CD14-positive monocyte (primary cell): Measurements from ENCODE around the gene RMND5A. TPM values are rescaled to one million over a fixed set of nuclear protein-coding genes. Genes with fewer than 3 reads are reported as not detected.

Experiments
- DNase-seq, 3 donors: peaks; one replicate each; pipeline ENCODE4 v3.0.0-alpha.2; 2011 to 2022
- H2AFZ ChIP-seq: 2 replicates; pipeline ENCODE4 v1.6.0; 2012; ENCODE audit warnings: mild to moderate bottlenecking, low read depth, low read length, inconsistent platforms; ENCODE audit not compliant: insufficient read depth, poor library complexity, severe bottlenecking
- H3K27ac ChIP-seq, 2 donors: 1 replicate in 1 of 2; 2 replicates in 1 of 2; pipeline ENCODE4 v1.5.1; 2012 to 2013; ENCODE audit warnings: low read length in 2 of 2, control low read depth in 1 of 2, inconsistent platforms in 1 of 2, low read depth in 1 of 2, mild to moderate bottlenecking in 1 of 2
- H3K27me3 ChIP-seq, 2 donors: one replicate each; pipeline versions ENCODE4 v1.6.0 to v1.6.1; 2011 to 2013; ENCODE audit warnings: low read length in 2 of 2; ENCODE audit not compliant: control insufficient read depth in 2 of 2, insufficient read depth in 2 of 2
- H3K36me3 ChIP-seq, 2 donors: replicated peaks in 1 of 2; 1 replicate in 1 of 2; 2 replicates in 1 of 2; pipeline versions ENCODE4 v1.5.1 to v1.6.1; 2012 to 2013; ENCODE audit warnings: low read length in 2 of 2, control low read depth in 1 of 2, inconsistent platforms in 1 of 2, mild to moderate bottlenecking in 1 of 2; ENCODE audit not compliant: insufficient read depth in 2 of 2, control insufficient read depth in 1 of 2
- H3K4me1 ChIP-seq, 2 donors: 1 replicate in 1 of 2; 2 replicates in 1 of 2; pipeline versions ENCODE4 v1.5.1 to v1.6.1; 2012 to 2013; ENCODE audit warnings: low read length in 2 of 2, control low read depth in 1 of 2, inconsistent platforms in 1 of 2, mild to moderate bottlenecking in 1 of 2, moderate library complexity in 1 of 2; ENCODE audit not compliant: insufficient read depth in 2 of 2, control insufficient read depth in 1 of 2
- H3K4me2 ChIP-seq: replicated peaks from 2 replicates; pipeline ENCODE3; 2012; ENCODE audit warnings: low read length, moderate library complexity, mild to moderate bottlenecking; ENCODE audit not compliant: poor library complexity, severe bottlenecking; ENCODE audit errors: extremely low read depth
- H3K4me3 ChIP-seq, 3 experiments: fragments of 200-600 bp in 1 of 3; sonication (generic) in 1 of 3; replicated peaks in 1 of 3; 1 replicate in 2 of 3; 2 replicates in 1 of 3; pipeline ENCODE4 v1.5.1; 2011 to 2013; ENCODE audit warnings: low read length in 3 of 3, mild to moderate bottlenecking in 3 of 3, control low read depth in 2 of 3, low read depth in 2 of 3, inconsistent platforms in 1 of 3, moderate library complexity in 1 of 3
- H3K79me2 ChIP-seq: 2 replicates; pipeline ENCODE4 v1.6.0; 2012; ENCODE audit warnings: mild to moderate bottlenecking, control low read depth, inconsistent platforms, low read length, moderate library complexity; ENCODE audit not compliant: insufficient read depth
- H3K9ac ChIP-seq: 2 replicates; pipeline ENCODE4 v1.6.0; 2017; ENCODE audit warnings: low read length, mild to moderate bottlenecking; ENCODE audit not compliant: insufficient read depth, poor library complexity, severe bottlenecking
- H3K9me3 ChIP-seq, 2 donors: replicated peaks in 1 of 2; 1 replicate in 1 of 2; 2 replicates in 1 of 2; pipeline versions ENCODE4 v1.5.1 to v1.6.1; 2012 to 2013; ENCODE audit warnings: low read length in 2 of 2, control low read depth in 1 of 2; ENCODE audit not compliant: control insufficient read depth in 1 of 2, insufficient read depth in 1 of 2
- H4K20me1 ChIP-seq: 2 replicates; pipeline ENCODE4 v1.6.0; 2012; ENCODE audit warnings: mild to moderate bottlenecking, low read length, control low read depth, moderate library complexity; ENCODE audit not compliant: insufficient read depth
- H3K27ac Mint-ChIP-seq, 7 donors: one replicate each; pipeline ENCODE4 v1.8.0; 2020; ENCODE audit warnings: mild to moderate bottlenecking in 7 of 7, mixed read lengths in 7 of 7, moderate library complexity in 6 of 7, inconsistent platforms in 2 of 7
- H3K27me3 Mint-ChIP-seq, 3 donors: one replicate each; pipeline ENCODE4 v1.8.0; 2021 to 2022; ENCODE audit warnings: low read depth in 3 of 3, mild to moderate bottlenecking in 3 of 3, mixed read lengths in 3 of 3, moderate library complexity in 3 of 3, inconsistent platforms in 1 of 3
- H3K36me3 Mint-ChIP-seq, 2 donors: one replicate each; pipeline ENCODE4 v1.8.0; 2020; ENCODE audit warnings: mixed read lengths in 2 of 2, inconsistent platforms in 1 of 2, mild to moderate bottlenecking in 1 of 2
- H3K4me1 Mint-ChIP-seq: one replicate; pipeline ENCODE4 v1.8.0; 2020; ENCODE audit warnings: mild to moderate bottlenecking, mixed read lengths
- H3K4me3 Mint-ChIP-seq, 2 donors: one replicate each; pipeline ENCODE4 v1.8.0; 2020; ENCODE audit warnings: mild to moderate bottlenecking in 2 of 2, mixed read lengths in 2 of 2, moderate library complexity in 1 of 2
- H3K9me3 Mint-ChIP-seq, 7 donors: one replicate each; pipeline ENCODE4 v1.8.0; 2020 to 2022; ENCODE audit warnings: mixed read lengths in 7 of 7, mild to moderate bottlenecking in 6 of 7, moderate library complexity in 6 of 7, inconsistent platforms in 2 of 7
- CTCF ChIP-seq: fragments of 200-600 bp; IDR thresholded peaks from one replicate; pipeline ENCODE4 v1.8.0; 2022; ENCODE audit warnings: antibody characterized with exemption, mild to moderate bottlenecking
- WGBS: methylation state at CpG from one replicate; pipeline ENCODE4 v1.1.5; 2013; ENCODE audit warnings: missing lambda C conversion rate; ENCODE audit not compliant: insufficient coverage; 5-methylcytosine and 5-hydroxymethylcytosine counted together
- intact Hi-C, 2 donors: fragments of 100-400 bp; cut with micrococcal nuclease; formaldehyde crosslinking; loops; one replicate each; pipeline versions ENCODE4 v1.15.0 to v1.15.1; 2023
- polyA plus RNA-seq, 3 donors: library from polyadenylated mRNA; depleted of rRNA in 1 of 3; unstranded in 2 of 3; stranded (reverse) in 1 of 3; fragments of 300-500 nt in 2 of 3; fragments of >200 nt in 1 of 3; fragmentation: Illumina TruSeq in 2 of 3; gene quantifications; 1 replicate in 2 of 3; 2 replicates in 1 of 3; pipeline ENCODE4 v1.2.3, GENCODE V29; 2012 to 2021

RMND5A gene
- polyA plus RNA-seq, 3 donors = 18.5 to 20.3 (median 18.9) TPM

GRCh38 chr2:86686460-86686859, 33.6 kb upstream of the RMND5A start:
- Histone ChIP-seq H3K79me2 (no peaks in the 10 kb centered on the region), H3K36me3 (no peaks in the 10 kb centered on the region), H3K9me3 (peaks cover 0 to 7% of the 10 kb centered on the region in 2 donors), H3K4me2 (no peak overlapping the region), H3K9ac (no peak overlapping the region), H3K27ac (no peak overlapping the region), H3K27me3 (no peaks in the 10 kb centered on the region), H4K20me1 (no peaks in the 10 kb centered on the region), H3K4me1 (no peaks in the 10 kb centered on the region), H3K4me3 (no peak overlapping the region), H2AFZ (no peak overlapping the region)
- intact Hi-C loops = no loop called here
- TF ChIP-seq CTCF = no peak
- DNase-seq = no peak
- peaks cover 0 to 1% (median 0%) of the 10 kb centered on the region in 3 donors for H3K27me3 Mint-ChIP-seq
- no peaks in the 10 kb centered on the region for H3K4me1 Mint-ChIP-seq
- H3K36me3 Mint-ChIP-seq = no peaks in the 10 kb centered on the region
- no peak overlapping the region for H3K27ac Mint-ChIP-seq
- peaks cover 1 to 20% (median 5%) of the 10 kb centered on the region in 7 donors for H3K9me3 Mint-ChIP-seq
- WGBS = 100% methylated on average over 2 of the region's 5 CpGs
- H3K4me3 Mint-ChIP-seq = no peak overlapping the region

- no peaks in the 10 kb centered on the region for H3K79me2 ChIP-seq
- Mint-ChIP-seq H3K36me3 (no peaks in the 10 kb centered on the region), H3K9me3 (peaks cover 1 to 22% (median 6%) of the 10 kb centered on the region in 7 donors), H3K4me1 (no peaks in the 10 kb centered on the region), H3K27me3 (peaks cover 0 to 1% (median 0%) of the 10 kb centered on the region in 3 donors), H3K4me3 (no peak overlapping the region), H3K27ac (no peak overlapping the region)
- no peaks in the 10 kb centered on the region for H4K20me1 ChIP-seq
- WGBS = no CpG with 5 or more reads among the region's 2 CpGs
- H3K4me2 ChIP-seq = no peak overlapping the region
- no peaks in the 10 kb centered on the region for H3K4me1 ChIP-seq
- DNase-seq = no peak
- no peaks in the 10 kb centered on the region for H3K36me3 ChIP-seq
- H2AFZ ChIP-seq = no peak overlapping the region
- no peak overlapping the region for H3K9ac ChIP-seq
- H3K27me3 ChIP-seq = no peaks in the 10 kb centered on the region
- H3K9me3 ChIP-seq = peaks cover 0 to 7% of the 10 kb centered on the region in 2 donors
- H3K27ac ChIP-seq = no peak overlapping the region
- intact Hi-C loops = no loop called here
- H3K4me3 ChIP-seq = no peak overlapping the region
- no peak for TF ChIP-seq CTCF
Measured at GRCh38 chr2:86686905-86687304, 33.2 kb upstream of the RMND5A start.
